ENCODE data around the gene MRO. TPM values are rescaled to one million over a fixed set of nuclear protein-coding genes. Genes with fewer than 3 reads are reported as not detected.

MRO gene
- polyA plus RNA-seq, 1 of the 3 experiments (the other 2 are of a cell fraction) = not detected

DNA sequence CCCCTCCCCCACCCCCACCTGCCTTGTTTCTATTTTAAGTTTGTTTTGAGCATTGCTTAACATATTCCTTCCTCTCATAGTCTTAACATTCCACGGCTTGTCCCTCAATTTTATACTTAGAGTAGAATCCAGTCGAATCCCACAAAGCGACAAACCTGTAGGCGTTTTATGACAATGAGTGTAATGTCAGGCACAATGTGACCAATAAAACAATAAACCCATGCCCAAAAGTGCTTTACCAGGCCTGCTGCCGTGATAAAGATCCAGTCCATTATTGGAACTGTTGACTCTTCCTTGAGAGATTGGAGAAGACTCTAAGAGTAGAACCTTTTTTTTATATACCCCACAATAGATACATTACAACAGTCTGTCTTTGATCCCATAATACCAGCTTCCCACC lies 6.2 kb upstream of the MRO start:
- WGBS (ENCODE audit: low lambda C conversion rate) = 85% methylated on average over 5 of the region's 5 CpGs

GRCh38 chr18:50825621-50826020 lies 5.8 kb upstream of the MRO start:
- DNase-seq = no peak
- ChIA-PET POLR2A (no interaction called here), CTCF (interaction anchor here (1.4 kb wide), 1 partner anchor 226 kb away, joined by 3 read pairs; no protein-coding TSS in a partner anchor)
- Histone ChIP-seq H4K20me1 (ENCODE audit: insufficient read depth) (no peaks in the 10 kb centered on the region), H3K79me2 (ENCODE audit: insufficient read depth) (no peaks in the 10 kb centered on the region), H3K27ac (ENCODE audit: low read depth in 2 of 2, low read length in 1 of 2) (no peak overlapping the region), H3K9ac (no peak overlapping the region), H3K9me3 (no peaks in the 10 kb centered on the region), H3K4me2 (no peak overlapping the region), H3K27me3 (ENCODE audit: insufficient read depth) (no peaks in the 10 kb centered on the region), H3K36me3 (replicated peaks in 1 of 2; ENCODE audit: control insufficient read depth in 1 of 2, insufficient read depth in 2 of 2, low read length in 1 of 2) (no peaks in the 10 kb centered on the region), H2AFZ (ENCODE audit: low read depth) (no peak overlapping the region), H3K9me2 (no peaks in the 10 kb centered on the region), H3F3A (replicated peaks; ENCODE audit: insufficient read depth) (no peaks in the 10 kb centered on the region), H3K4me3 (ENCODE audit: low read depth in 2 of 2, low read length in 1 of 2) (no peak overlapping the region), H3K4me1 (ENCODE audit: control insufficient read depth in 1 of 2, insufficient read depth in 2 of 2, low read depth in 1 of 2, low read length in 1 of 2) (no peaks in the 10 kb centered on the region)
- WGBS (ENCODE audit: low lambda C conversion rate) = 92% methylated on average over 2 of the region's 2 CpGs
- TF ChIP-seq MEF2A (IDR thresholded peaks at IDR 0.05; ENCODE audit: borderline replicate concordance, low read depth) (no peak), SIN3A (IDR thresholded peaks at IDR 0.05; ENCODE audit: borderline replicate concordance, low read depth, low read length) (no peak), ELF1 (IDR thresholded peaks at IDR 0.05) (no peak), EZH2phosphoT487 (IDR thresholded peaks at IDR 0.05; ENCODE audit: borderline replicate concordance, low read depth) (no peak), CHD2 (IDR thresholded peaks at IDR 0.05; ENCODE audit: low read length, partially characterized antibody) (no peak), EP300 (IDR thresholded peaks at IDR 0.05; ENCODE audit: borderline replicate concordance in 1 of 2, low read depth in 1 of 2, low read length in 1 of 2) (no peak), RAD21 (IDR thresholded peaks at IDR 0.05; ENCODE audit: low read length) (no peak), NFIC (IDR thresholded peaks at IDR 0.05; ENCODE audit: borderline replicate concordance) (no peak), GATA2 (CRISPR knock-in tag; IDR thresholded peaks at IDR 0.05) (no peak), JUND (IDR thresholded peaks at IDR 0.05) (no peak), RFX5 (IDR thresholded peaks at IDR 0.05; ENCODE audit: low read length) (no peak), FOSL2 (IDR thresholded peaks at IDR 0.05; ENCODE audit: borderline replicate concordance, low read depth) (no peak)
- TF ChIP-seq, protein P1, sequence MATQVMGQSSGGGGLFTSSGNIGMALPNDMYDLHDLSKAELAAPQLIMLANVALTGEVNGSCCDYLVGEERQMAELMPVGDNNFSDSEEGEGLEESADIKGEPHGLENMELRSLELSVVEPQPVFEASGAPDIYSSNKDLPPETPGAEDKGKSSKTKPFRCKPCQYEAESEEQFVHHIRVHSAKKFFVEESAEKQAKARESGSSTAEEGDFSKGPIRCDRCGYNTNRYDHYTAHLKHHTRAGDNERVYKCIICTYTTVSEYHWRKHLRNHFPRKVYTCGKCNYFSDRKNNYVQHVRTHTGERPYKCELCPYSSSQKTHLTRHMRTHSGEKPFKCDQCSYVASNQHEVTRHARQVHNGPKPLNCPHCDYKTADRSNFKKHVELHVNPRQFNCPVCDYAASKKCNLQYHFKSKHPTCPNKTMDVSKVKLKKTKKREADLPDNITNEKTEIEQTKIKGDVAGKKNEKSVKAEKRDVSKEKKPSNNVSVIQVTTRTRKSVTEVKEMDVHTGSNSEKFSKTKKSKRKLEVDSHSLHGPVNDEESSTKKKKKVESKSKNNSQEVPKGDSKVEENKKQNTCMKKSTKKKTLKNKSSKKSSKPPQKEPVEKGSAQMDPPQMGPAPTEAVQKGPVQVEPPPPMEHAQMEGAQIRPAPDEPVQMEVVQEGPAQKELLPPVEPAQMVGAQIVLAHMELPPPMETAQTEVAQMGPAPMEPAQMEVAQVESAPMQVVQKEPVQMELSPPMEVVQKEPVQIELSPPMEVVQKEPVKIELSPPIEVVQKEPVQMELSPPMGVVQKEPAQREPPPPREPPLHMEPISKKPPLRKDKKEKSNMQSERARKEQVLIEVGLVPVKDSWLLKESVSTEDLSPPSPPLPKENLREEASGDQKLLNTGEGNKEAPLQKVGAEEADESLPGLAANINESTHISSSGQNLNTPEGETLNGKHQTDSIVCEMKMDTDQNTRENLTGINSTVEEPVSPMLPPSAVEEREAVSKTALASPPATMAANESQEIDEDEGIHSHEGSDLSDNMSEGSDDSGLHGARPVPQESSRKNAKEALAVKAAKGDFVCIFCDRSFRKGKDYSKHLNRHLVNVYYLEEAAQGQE (IDR thresholded peaks at IDR 0.05; ENCODE audit: low read depth, low read length) = no peak
- TF ChIP-seq, protein P2, sequence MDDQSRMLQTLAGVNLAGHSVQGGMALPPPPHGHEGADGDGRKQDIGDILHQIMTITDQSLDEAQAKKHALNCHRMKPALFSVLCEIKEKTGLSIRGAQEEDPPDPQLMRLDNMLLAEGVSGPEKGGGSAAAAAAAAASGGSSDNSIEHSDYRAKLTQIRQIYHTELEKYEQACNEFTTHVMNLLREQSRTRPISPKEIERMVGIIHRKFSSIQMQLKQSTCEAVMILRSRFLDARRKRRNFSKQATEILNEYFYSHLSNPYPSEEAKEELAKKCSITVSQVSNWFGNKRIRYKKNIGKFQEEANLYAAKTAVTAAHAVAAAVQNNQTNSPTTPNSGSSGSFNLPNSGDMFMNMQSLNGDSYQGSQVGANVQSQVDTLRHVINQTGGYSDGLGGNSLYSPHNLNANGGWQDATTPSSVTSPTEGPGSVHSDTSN (IDR thresholded peaks at IDR 0.05) = no peak

More for the DNA sequence above, 6.2 kb upstream of the MRO start:
- Histone ChIP-seq H3K36me3 (replicated peaks in 1 of 2; ENCODE audit: control insufficient read depth in 1 of 2, insufficient read depth in 2 of 2, low read length in 1 of 2) (no peaks in the 10 kb centered on the region), H3K9me3 (no peaks in the 10 kb centered on the region), H2AFZ (ENCODE audit: low read depth) (no peak overlapping the region), H3K4me1 (ENCODE audit: control insufficient read depth in 1 of 2, insufficient read depth in 2 of 2, low read depth in 1 of 2, low read length in 1 of 2) (no peaks in the 10 kb centered on the region), H3K27me3 (ENCODE audit: insufficient read depth) (no peaks in the 10 kb centered on the region), H3K9ac (no peak overlapping the region), H3K4me2 (no peak overlapping the region), H3K27ac (ENCODE audit: low read depth in 2 of 2, low read length in 1 of 2) (no peak overlapping the region), H4K20me1 (ENCODE audit: insufficient read depth) (no peaks in the 10 kb centered on the region), H3F3A (replicated peaks; ENCODE audit: insufficient read depth) (no peaks in the 10 kb centered on the region), H3K4me3 (ENCODE audit: low read depth in 2 of 2, low read length in 1 of 2) (no peak overlapping the region), H3K79me2 (ENCODE audit: insufficient read depth) (no peaks in the 10 kb centered on the region), H3K9me2 (no peaks in the 10 kb centered on the region)
- CTCF ChIA-PET = interaction anchor here (0.8 to 1.4 kb wide), 2 partner anchors 16 to 225 kb away, joined by 3 read pairs; no protein-coding TSS in a partner anchor
- TF ChIP-seq EP300 (IDR thresholded peaks at IDR 0.05; ENCODE audit: borderline replicate concordance in 1 of 2, low read depth in 1 of 2, low read length in 1 of 2) = no peak
- no peak for TF ChIP-seq CHD2 (IDR thresholded peaks at IDR 0.05; ENCODE audit: low read length, partially characterized antibody)
- no peak for TF ChIP-seq FOSL2 (IDR thresholded peaks at IDR 0.05; ENCODE audit: borderline replicate concordance, low read depth)
- TF ChIP-seq NRF1 (IDR thresholded peaks at IDR 0.05; ENCODE audit: low read depth, low read length) = no peak
- DNase-seq = no peak
- POLR2A ChIA-PET = no interaction called here

Measured in SK-N-SH (cell line).